Bone marrow (tissue), 2 donors: ENCODE results near the gene CEBPE.

ENCODE experiments used
- DNase-seq, 2 donors: peaks; one replicate each; lab custom pipeline; 2025; lab: John Stamatoyannopoulos, UW

CEBPE gene

DNA sequence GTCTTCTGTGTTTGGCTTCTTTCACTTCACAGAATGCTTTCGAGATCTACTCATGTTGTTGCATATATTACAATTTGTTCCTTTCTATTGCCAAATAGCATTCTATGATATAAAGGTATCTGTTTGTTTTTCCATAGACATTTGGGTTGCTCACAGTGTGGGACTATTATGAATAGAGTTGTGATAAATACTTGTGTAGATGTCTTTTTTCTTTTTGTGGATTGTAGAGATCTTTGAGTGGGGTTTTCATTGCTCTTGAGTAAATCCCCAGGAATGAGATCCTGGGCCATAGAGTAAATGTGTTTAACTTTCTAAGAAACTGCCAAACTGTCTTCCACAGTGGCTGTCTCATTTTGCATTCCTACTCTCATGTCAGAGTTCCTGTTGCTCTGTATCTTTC, 24.9 kb upstream of the CEBPE start:
- no peak for DNase-seq

DNA sequence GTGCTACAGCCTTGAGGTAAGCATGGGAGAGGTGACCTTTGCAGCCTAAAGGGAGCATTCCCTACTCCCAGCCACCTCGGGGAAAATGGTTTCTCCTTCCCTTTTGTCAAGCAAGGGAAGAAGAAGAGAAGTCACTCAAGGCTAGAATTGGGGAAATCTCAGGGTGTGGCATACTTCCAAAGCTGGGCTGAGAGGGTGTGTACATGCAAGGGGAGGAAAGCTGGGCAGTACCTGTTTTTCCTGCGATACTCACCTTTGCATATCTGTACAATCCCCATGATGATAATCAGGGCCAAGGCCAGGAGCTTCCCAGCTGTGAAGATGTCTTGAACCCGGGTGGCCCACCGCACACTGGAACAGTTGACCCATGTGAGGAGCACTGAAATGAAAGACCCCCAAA, 23.8 kb upstream of the CEBPE start:
- no peak for DNase-seq

DNA sequence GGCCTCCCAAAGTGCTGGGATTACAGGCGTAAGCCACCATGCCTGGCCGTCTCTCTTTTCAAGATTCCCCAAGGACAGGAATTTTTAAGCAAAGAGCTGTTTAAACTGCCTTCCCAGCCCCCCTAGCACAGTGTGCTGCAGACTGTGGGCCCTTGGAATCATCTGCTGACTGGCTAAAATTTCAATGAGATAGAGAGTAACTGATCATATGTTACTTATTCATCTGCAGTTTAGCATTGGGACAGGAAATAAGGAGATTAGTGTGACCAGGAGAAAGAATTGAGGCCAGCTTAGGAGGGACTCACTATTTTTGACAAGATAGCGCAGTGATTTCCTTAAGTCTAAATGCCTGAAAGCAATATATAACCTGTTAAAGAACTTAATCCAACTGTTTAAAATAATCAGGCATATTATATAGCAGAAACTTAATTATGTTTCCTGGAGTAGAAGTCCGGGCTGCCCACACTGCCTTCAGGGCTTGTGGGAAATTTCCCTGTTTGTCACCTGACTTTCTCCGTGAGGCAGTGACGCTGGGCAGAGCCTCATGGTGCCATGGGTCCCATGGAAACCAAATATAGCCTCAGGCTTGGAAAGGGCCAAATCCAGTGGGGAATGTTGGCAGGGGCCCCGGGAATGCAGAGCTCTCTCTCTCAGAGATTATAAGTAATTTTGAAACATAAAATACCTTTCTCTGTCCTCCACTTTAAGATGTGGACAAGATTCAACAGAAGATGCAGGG, 22.8 kb upstream of the CEBPE start:
- no peak for DNase-seq

DNA sequence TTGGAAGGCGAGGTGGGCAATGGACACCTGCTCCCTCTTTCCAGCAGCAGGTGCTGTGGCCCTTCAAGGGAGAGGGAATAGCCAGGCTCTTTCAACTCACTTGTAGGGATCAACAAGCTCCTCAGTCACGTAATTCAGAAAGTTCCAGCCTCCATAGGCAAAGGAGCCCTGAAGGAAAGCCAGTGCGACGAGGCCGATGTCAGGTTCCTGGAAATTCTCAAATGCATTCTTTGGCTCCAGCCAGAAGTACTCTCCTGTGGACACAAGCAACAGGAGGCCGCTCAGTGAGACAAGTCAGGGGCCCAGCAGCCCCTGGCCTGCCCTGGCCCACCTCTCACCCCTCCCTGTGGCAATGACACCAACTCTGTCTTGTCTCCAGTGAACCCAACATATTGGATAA, 21.3 kb upstream of the CEBPE start:
- no peak for DNase-seq

DNA sequence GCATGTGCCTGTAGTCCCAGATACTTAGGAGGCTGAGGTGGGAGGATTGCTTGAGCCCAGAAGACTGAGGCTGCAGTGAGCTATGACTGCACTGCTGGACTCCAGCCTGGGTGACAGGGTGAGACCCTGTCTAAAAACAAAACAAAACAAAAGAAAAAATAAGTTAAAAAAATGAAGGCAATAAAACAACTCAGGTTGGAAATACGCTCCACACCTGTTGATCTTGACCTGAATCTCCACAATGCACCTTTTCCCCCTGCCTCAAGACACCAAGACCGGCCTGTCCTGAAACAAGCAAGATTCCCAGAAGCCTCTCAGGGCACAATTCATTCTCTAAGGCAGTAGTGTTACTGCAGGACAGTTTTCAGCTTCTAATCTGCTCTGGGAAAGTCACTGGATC, 20.8 kb upstream of the CEBPE start:
- no peak for DNase-seq

DNA sequence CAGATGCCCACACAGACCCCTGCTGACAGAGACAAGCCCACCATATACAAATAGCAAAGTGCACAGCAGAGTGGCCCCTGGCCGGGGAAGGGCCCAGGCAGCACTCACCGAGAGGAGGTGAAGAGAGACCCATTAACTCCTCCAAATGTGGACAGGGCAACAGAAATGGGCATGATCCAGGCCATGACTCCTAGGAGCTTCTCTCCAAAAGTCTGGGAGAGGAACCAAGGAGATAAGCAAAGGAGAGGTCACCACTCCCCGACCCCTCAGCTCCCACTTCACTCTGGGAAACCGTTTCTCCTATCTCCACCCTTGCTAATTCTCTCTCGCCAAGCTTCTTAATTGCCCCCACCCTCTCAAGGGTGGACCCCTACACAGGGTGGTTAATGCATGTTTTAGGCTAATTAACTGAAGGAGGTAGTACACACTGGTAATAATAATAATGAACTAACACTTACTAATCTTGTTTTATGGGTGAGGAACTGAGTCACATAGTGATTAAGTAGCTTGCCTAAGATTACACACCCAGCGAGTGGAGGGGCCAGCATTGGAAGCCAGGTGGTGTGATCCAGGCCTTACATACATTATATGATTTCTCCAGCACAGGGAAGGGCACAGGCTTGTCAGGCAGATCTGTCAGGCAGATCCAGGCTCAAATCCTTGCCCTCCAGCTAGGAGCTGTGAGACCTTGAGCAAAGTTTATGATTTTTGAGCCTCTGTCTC, 18.9 kb upstream of the CEBPE start:
- no peak for DNase-seq

DNA sequence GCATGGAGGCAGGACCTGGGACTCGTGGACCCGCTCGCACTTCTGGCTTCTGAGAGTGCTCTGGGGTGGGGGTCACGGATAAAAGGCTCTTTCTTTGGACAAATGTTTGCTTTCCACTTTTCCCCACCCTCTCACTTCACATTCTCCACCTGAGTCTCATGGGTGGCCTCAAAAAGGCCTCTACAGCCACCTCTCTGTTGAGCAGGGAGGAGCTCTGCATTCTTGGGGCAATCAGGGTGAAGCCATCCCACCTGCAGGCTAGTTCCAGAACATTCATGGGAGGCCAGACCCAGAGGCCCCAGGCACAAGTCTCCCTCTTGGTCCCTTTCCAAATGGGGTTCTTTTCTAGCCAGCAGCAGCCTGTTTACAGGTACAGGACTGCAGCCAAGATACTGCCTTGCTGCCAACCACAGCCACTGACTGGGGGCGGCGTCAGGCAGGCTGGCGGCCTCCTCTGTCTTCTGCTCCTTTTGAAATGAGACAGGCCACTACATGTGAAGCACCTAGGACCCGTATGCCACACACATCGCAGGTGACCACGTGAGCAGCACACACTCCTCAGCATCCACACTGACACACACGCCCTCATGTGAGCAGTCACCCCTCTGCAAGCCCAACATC, 18.2 kb upstream of the CEBPE start:
- DNase-seq: no peak

DNA sequence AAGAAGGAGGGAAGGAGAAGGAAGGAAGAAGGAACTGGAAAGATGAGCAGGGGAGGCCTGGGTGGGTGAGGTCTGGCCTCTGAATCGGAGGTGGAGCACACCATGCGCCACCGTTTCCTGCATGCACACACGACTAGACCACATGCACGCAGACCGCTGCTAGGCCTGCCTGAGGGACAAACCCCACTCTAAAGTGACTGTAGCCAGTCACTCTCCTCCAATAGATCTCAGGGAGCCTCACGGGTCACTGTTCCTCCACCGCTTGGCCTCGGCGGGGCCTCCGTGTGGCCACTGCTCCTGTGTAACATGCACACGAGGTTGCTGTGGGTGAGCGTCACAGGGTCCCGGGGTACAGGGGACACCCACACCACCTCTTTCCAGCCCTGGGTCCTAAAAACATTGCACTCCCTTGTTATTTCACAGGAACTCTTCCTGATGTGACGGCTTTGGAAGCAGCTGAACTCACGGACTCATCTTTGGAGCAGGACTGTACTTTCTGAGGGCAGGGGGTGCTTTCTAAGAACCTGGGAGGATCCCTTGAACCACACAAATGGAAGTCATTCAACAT, 17.6 kb upstream of the CEBPE start:
- no peak for DNase-seq

DNA sequence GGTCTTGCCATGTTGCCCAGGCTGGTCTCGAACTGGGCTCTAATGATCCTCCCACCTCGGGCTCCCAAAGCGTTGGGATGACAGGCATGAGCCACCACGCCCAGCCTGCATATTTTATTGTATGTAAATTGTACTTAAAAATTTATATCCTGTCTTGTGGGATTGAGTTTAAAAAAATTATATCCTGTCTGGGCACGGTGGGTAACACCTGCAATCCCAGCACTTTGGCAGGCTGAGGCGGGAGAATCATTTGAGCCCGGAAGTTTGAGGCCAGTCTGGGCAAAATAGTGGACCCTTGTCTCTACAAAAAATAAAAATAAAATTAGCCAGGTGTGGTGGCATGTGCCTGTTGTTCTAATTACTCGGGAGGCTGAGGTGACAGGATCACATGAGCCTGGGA, 13.9 kb upstream of the CEBPE start:
- DNase-seq: no peak

DNA sequence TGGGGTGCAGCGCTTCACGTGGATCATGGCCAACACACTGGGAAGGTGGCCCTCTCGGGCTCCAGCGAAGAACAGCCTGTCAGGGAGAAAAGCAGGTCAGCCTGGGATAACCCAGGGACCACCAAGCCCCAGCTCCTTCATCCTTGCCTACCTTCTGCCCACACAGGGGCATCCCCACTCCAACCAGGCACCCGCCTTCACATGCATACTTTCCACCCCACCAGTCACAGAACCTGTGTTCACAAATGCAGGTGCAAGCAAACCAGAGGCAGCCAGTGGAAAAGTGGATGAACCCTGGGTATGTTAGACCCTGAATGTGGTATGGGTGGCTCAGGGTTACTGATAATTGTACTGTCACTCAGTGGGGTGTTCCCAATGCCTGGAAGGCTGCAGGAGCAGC, 12.4 kb upstream of the CEBPE start:
- DNase-seq: no peak

DNA sequence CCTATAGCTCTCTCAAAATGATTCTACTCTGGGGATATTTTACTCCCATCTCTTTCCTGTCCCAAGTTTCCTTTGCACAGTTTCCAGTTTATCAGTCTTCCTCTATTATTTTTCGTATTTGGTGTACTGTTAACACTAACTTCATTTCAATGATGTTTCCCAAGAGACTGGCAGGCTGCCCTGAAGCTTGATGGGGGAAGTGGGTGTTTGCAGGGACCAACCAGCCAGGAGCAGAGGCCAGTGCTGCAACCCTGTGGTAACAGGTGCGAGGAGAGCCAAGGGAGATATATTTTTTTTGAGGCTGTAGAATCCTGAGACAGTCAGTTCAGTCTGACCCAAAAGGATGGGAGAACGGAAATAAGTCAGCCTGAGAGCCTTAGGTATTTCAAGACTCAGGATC, 11.8 kb upstream of the CEBPE start:
- DNase-seq: no peak

DNA sequence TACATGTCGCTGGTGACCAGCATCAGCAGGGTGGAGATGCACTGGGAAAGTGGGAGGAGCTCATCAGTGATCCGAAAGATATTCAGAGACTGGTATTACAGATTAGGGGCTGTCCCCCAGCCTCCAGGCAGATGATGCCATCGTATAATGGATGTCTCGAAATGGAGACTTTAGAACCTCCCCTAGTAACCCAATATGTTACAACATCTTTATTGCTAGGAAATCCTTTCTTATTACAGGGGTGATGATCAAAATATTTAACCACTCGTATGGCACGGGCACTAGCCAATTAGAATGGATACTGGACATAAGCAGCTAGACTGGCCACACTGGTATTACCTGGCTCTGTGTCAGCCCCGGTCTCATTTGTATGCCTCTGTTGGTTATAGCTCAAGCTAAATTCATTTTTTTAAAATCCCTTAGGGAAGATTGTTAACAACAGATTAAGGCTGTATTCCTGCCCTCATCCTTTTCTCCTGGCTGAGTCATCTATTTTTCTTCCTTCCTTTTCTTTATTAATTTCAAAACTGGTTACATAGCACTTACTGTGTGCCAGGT, 10.8 kb upstream of the CEBPE start:
- no peak for DNase-seq

DNA sequence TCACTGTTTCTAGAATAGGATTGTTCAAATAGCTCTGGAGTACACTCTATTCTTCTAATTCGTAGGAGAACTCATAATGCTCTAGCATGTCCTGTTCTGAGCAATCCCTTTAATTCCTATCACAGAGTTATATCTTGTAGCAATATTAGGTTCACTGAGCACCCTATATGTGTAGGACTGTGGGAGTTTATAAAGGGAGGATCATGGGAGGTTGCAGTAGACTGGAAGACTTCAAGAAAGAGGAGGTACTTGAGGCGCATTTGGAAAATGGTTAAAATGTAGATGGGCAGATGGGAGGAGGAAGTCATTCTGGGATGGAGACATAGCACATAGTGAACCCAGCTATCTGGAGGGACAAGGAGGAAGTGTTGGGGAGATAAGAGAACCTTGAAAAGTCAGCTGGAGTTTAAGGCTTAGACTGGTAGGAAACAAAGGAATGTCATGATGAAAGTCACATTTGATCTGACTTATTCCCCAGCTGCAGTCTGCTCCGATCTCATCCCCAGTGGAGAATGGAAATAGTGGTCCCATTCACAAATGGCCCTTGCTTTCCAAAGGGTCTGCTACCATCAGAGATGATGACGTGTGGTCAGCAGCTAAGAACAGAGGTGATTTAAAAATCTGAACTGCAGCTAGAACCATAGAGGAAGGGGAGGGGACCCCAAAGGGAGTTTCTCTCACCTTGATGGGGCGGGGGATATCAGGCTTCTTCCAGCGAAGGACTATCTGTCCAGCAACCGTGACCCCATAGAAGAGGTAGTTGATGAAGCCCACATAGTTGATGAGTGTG, 10.1 kb upstream of the CEBPE start:
- no peak for DNase-seq

DNA sequence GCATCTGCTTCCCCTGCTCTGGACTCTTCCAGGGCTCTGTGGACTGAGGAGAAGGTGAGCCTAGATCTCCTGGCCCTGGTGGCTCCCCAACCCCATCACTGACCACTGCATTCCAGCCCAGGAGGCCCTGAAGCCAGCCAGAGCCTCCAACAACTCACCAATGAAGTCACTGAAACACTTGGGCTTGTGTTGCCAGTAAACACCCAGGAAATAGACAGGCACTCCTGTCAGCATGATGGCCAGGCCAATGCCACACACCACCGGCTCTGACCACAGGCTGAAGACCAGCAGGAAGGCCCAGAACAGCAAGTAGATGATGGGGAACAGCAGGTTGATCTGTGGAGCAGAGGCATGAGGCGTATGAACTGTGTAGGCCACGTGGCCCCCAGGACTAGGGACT, 8.8 kb upstream of the CEBPE start:
- no peak for DNase-seq

DNA sequence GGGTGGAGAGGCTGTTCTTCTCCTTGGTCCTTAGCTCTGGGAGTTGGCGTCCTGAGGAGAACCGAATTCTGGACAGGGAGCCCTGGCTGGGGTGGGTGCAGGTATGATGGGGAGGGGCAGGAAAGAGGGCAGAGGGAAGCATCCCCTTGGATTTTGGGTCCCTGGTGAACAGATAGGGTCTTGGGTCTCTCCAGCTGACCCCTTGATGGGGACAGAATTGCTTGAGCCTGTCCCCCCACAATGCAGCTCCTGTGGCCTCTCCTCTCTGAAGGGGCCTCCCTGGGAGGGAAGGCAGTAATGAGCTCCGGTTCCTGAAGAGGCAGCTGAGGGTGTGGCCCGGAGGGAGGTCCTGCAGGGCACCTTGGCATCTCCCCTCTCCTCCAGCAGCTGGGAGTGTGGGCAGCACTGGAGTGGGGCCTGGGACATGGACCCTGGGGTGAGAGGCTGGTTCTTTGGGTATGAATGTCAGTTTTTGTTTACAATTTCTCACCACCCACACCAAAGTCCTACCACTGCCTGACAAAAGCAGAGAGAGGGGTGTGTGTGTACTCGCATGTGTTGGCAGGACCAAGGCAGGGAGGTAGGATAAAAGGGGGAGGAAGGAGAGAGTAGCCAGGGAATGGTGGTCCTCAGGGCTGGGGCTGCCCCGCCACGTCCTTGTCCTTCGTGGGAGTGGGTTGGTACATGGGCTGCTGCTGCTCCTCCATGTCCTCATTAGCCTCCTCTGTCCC, 7.7 kb upstream of the CEBPE start:
- DNase-seq: no peak

DNA sequence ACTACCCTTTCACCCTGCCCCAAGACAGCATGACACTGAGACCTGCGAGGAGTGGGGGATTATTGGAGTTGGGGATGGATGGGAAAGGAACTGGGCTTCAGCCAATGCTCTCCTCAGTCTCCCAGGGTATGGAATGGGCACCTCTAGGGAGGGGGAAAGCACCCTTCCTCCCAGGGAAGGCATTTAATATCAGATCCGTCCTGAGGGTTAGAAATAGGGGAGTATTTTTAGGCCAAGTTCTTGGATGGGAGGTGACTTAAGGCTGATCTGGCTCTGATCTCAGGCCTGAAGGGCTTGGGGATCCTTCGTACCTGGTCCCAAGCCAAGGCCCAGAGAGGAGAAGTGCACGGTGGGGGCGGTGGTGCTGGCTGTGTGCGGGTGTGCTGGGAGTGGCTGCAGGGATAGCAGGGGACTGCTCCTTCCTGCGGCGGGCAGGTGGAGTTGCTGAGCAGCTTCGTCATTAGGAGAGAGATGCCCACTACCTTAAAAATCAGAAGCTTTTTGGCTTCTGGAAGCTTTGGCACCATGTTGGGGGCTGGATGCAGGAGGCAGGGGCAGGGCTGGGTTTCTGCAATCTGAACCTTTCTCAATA, 7.0 kb upstream of the CEBPE start:
- DNase-seq: no peak

DNA sequence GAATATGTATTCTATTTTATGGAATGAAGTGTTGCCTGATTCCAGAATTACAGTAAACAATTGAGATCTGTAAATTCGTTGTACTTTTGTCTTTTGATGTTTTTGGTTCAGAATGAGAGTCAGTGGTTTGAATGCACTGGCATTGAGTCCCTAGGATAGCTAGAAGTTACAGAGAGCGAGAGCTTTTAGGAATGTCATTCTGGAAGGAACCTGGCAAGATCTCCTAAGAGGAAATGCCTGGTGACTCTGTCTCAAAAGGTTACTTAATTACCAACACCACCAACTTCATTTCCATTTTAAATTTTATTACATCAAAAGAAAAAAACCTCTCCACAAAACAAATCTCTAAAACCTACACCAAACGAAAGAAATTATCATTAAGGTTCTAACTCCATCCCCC, 6.0 kb upstream of the CEBPE start:
- DNase-seq: no peak

DNA sequence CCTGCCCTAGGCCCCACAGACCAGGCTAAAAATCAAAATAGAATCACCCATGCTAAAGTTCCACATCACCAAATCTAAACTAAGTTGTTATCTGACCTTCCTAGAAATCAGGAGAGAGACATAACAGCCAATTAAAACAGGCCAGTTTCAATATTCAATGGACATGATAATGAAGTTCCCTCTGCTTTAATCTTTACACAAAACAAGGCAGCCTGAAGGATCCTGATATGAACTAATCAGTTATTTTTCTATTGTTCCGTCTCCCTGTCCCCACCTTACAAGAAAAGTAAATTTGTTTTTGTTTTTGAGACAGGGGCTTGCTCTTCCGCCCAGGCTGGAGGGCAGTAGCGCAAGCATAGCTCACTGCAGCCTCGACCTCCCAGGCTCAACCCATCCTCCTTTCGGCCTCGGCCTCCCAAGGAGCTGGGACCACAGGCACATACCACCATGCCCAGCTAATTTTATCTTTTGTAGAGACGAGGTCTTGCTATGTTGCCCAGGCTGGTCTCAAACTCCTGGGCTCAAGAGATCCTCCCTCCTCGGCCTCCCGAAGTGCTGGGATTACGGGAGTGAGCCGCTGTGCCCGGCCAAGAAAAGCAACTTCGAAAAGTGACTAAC, 5.4 kb upstream of the CEBPE start:
- no peak for DNase-seq

DNA sequence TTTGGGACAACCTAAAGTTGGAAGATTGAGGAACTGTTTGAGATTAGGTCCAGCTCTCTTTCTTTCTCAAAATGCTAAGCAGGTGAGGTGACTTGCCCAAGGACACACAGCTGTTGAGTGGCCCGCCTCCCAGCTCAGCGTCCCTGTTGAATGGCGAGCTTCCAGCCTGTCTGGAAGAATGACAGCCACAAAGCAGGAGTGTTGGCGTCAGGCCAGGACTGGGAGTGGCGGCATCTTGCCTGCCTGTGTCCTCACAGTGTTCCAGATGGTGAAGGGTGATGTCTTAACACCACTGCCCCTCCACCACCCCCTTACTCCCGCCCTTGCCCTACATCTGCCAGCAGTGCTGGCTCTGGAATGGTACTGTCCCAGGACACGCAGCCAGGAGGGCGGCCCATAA, 4.4 kb upstream of the CEBPE start:
- no peak for DNase-seq

DNA sequence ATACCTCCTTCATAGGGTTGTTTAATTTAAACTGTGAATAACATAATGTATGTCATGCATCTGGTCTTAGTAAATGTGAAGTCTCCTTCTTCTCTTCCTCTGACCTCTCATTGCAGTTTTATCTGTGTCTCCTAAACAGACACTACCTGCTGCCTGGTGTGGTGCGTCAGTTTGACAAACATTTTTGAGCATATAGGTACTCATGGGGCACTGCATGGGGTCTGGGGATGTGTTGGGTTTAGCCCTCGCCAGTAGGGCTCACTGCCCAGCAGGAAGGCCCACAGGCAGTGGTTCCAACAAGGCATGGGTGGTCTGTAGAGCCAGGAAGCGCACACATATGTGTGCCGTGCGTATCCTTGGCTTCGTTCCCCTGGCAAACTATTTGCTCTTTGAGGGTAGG, 3.0 kb upstream of the CEBPE start:
- no peak for DNase-seq
